HepG2 (cell line): ENCODE measurements around the gene MAP4K3. TPM values are rescaled to one million over a fixed set of nuclear protein-coding genes. Genes with fewer than 3 reads are reported as not detected.

ENCODE experiments used
- ATAC-seq: fragments of 200-7000 bp; cut with Tn5 transposase; 3 replicates; pipeline ENCODE4 v1.9.1; 2020; ENCODE audit warnings: mild to moderate bottlenecking, moderate library complexity
- BruUV-seq: library from RNA; stranded (reverse); fragments of 400-500 nt; replicated peaks from 2 replicates; lab custom pipeline; 2021; lab: Mats Ljungman, UMichigan
- CTCF ChIA-PET: fragments of 300-600 bp; formaldehyde crosslinking; extraction: SDS; loops from one replicate; lab custom pipeline; 2021; ENCODE audit warnings: low total read pairs, inconsistent platforms, low intra/inter-chr PET ratio; lab: Yijun Ruan, JAX
- POLR2A ChIA-PET: fragments of 350-600 bp; sonication (Branson Sonifier 250); formaldehyde crosslinking; loops from one replicate; lab custom pipeline; 2020; ENCODE audit warnings: antibody characterized with exemption, inconsistent platforms; lab: Yijun Ruan, JAX
- DNase-seq: peaks from one replicate; pipeline ENCODE4 v3.0.0-alpha.2; 2015; ENCODE audit warnings: low spot score
- FAIRE-seq: peaks from 3 replicates; lab custom pipeline; 2011; peaks lifted over from hg19 to GRCh38; lab: Jason Lieb, UNC
- H2AFZ ChIP-seq: one replicate; pipeline ENCODE4 v1.6.1; 2011; ENCODE audit warnings: low read length, inconsistent platforms
- H3K27ac ChIP-seq: fragments of 300-600 bp; 3 replicates; pipeline ENCODE4 v1.8.0; 2011; ENCODE audit warnings: mixed run types, mild to moderate bottlenecking, mixed read lengths, low read length, inconsistent platforms; ENCODE audit not compliant: insufficient read depth; ENCODE audit errors: extremely low read length
- H3K27me3 ChIP-seq, 2 experiments: fragments of 200-600 bp in 1 of 2; 2 replicates in 1 of 2; 3 replicates in 1 of 2; pipeline versions ENCODE4 v1.6.0 to v1.8.0; 2011; ENCODE audit warnings: low read length in 2 of 2, mild to moderate bottlenecking in 2 of 2, moderate library complexity in 2 of 2, inconsistent platforms in 1 of 2; ENCODE audit not compliant: insufficient read depth in 2 of 2, control insufficient read depth in 1 of 2
- H3K36me3 ChIP-seq, 2 experiments: fragments of 200-600 bp in 1 of 2; replicated peaks in 1 of 2; 2 replicates in 1 of 2; 3 replicates in 1 of 2; pipeline versions ENCODE4 v1.5.1 to v1.8.0; 2011; ENCODE audit warnings: low read length in 2 of 2, inconsistent platforms in 1 of 2; ENCODE audit not compliant: insufficient read depth in 2 of 2, control insufficient read depth in 1 of 2
- H3K4me1 ChIP-seq: 2 replicates; pipeline ENCODE4 v1.5.1; 2012; ENCODE audit warnings: low read length, inconsistent platforms; ENCODE audit not compliant: insufficient read depth
- H3K4me2 ChIP-seq: 2 replicates; pipeline ENCODE4 v1.6.0; 2011; ENCODE audit warnings: low read depth, low read length, inconsistent platforms
- H3K4me3 ChIP-seq, 3 experiments: fragments of 200-600 bp in 1 of 3; sonication (generic), shearing (Covaris generic) in 1 of 3; replicated peaks in 1 of 3; 2 replicates each; pipeline ENCODE4 v1.5.1; 2011 to 2016; ENCODE audit warnings: low read length in 3 of 3, inconsistent platforms in 2 of 3, low read depth in 2 of 3, mild to moderate bottlenecking in 2 of 3, control low read depth in 1 of 3, mixed read lengths in 1 of 3; ENCODE audit not compliant: insufficient read depth in 1 of 3
- H3K79me2 ChIP-seq: one replicate; pipeline ENCODE4 v1.6.1; 2011; ENCODE audit warnings: low read length, inconsistent platforms; ENCODE audit not compliant: insufficient read depth
- H3K9ac ChIP-seq: 2 replicates; pipeline ENCODE4 v1.6.0; 2011; ENCODE audit warnings: mild to moderate bottlenecking, low read depth, low read length, inconsistent platforms; ENCODE audit not compliant: insufficient read depth
- H3K9me3 ChIP-seq: 2 replicates; pipeline ENCODE4 v1.5.1; 2012; ENCODE audit warnings: mild to moderate bottlenecking, low read length
- H4K20me1 ChIP-seq: 2 replicates; pipeline ENCODE4 v1.6.0; 2011; ENCODE audit warnings: inconsistent platforms, mild to moderate bottlenecking, low read length, moderate library complexity; ENCODE audit not compliant: insufficient read depth
- CTCF ChIP-seq: sonication (generic); formaldehyde crosslinking; IDR thresholded peaks from 2 replicates; pipeline ENCODE4 v1.5.0; 2020; ENCODE audit warnings: mild to moderate bottlenecking, missing genetic modification reagents, moderate library complexity
- FOXA3 ChIP-seq: IDR thresholded peaks from 2 replicates; pipeline ENCODE4 v1.6.1; 2016; ENCODE audit warnings: missing genetic modification reagents, missing compliant biosample characterization
- MTF1 ChIP-seq: sonication (generic); formaldehyde crosslinking; IDR thresholded peaks from 2 replicates; pipeline ENCODE4 v1.5.0; 2020; ENCODE audit warnings: missing genetic modification reagents
- NCOA2 ChIP-seq: sonication (generic); formaldehyde crosslinking; IDR thresholded peaks from 2 replicates; pipeline ENCODE4 v1.8.0; 2022; ENCODE audit warnings: inconsistent platforms
- SKIL ChIP-seq: sonication (generic); formaldehyde crosslinking; IDR thresholded peaks from 2 replicates; pipeline ENCODE4 v1.8.0; 2022; ENCODE audit warnings: missing genetic modification reagents, mild to moderate bottlenecking, moderate library complexity, borderline replicate concordance
- ZBTB40 ChIP-seq, 2 experiments: fragments of 450-650 bp in 1 of 2; sonication (generic) in 1 of 2; formaldehyde crosslinking in 1 of 2; IDR thresholded peaks; 2 replicates each; pipeline versions ENCODE4 v1.6.1 to v1.8.0; 2016 to 2022; ENCODE audit warnings: antibody characterized with exemption in 1 of 2, mild to moderate bottlenecking in 1 of 2, missing genetic modification reagents in 1 of 2
- ZBTB44 ChIP-seq: sonication (generic); formaldehyde crosslinking; IDR thresholded peaks from 2 replicates; pipeline ENCODE4 v1.4.0; 2020; ENCODE audit warnings: missing genetic modification reagents
- ZNF121 ChIP-seq: sonication (generic); formaldehyde crosslinking; IDR thresholded peaks from 2 replicates; pipeline ENCODE4 v1.5.0; 2020; ENCODE audit warnings: mild to moderate bottlenecking, missing genetic modification reagents
- ZSCAN9 ChIP-seq: IDR thresholded peaks from 2 replicates; pipeline ENCODE4 v1.6.1; 2016; ENCODE audit warnings: borderline replicate concordance
- WGBS: methylation state at CpG from one replicate; pipeline ENCODE4 v1.1.6; 2017; ENCODE audit warnings: low lambda C conversion rate; 5-methylcytosine and 5-hydroxymethylcytosine counted together
- in situ Hi-C: cut with HindIII; loops from 2 replicates; pipeline ENCODE4 v1.10.0; 2017; ENCODE audit warnings: low pct_unique_long_range_greater_than_20kb; ENCODE audit not compliant: extremely low pct_ligation_motif_present
- intact Hi-C: fragments of 100-400 bp; cut with micrococcal nuclease; formaldehyde crosslinking; loops from one replicate; pipeline ENCODE4 v1.10.0; 2022; ENCODE audit not compliant: unreplicated experiment
- polyA plus RNA-seq, 8 experiments: library from polyadenylated mRNA; depleted of rRNA in 3 of 8; stranded (reverse) in 7 of 8; unstranded in 1 of 8; fragments of >200 nt; fragmentation: Illumina TruSeq in 4 of 8; extraction: Trizol in 4 of 8; gene quantifications; 2 replicates each; pipeline versions ENCODE4 v1.2.1 to v1.2.3, GENCODE V29; 2011 to 2016; ENCODE audit warnings: low read depth in 4 of 8, missing spikeins in 1 of 8, mixed read lengths in 1 of 8; ENCODE audit not compliant: insufficient read depth in 1 of 8
- total RNA-seq, 5 experiments: library from RNA; depleted of rRNA; stranded (reverse); fragments of >200 nt; fragmentation: Illumina TruSeq; extraction: Trizol; gene quantifications; 2 replicates each; pipeline ENCODE4 v1.2.3, GENCODE V29; 2016; ENCODE audit warnings: low read depth in 1 of 5

Gene MAP4K3
- total and polyA plus RNA-seq, 2 of the 13 experiments (the other 11 are each of a cell fraction or from before 2014, with no cell fraction given), result 45.9 to 53.2 TPM

- H3K4me1 ChIP-seq, result peaks cover 46% of the 10 kb centered on the region
- CTCF ChIA-PET, result no interaction called here
- H3K9ac ChIP-seq, result no peak overlapping the region
- no peak overlapping the region for H2AFZ ChIP-seq
- H4K20me1 ChIP-seq, result no peaks in the 10 kb centered on the region
- WGBS, result 26% methylated on average over 3 of the region's 3 CpGs
- H3K79me2 ChIP-seq, result no peaks in the 10 kb centered on the region
- no peaks in the 10 kb centered on the region for H3K9me3 ChIP-seq
- BruUV-seq, result no TSS peak
- peaks cover 0 to 2% of the 10 kb centered on the region in 2 experiments; a peak in 3 of 5 replicates for H3K36me3 ChIP-seq
- peak; percentile 76 for FAIRE-seq
- H3K27me3 ChIP-seq, result no peaks in the 10 kb centered on the region
- H3K4me3 ChIP-seq, result no peak overlapping the region
- in situ Hi-C loops (no loop called here), intact Hi-C loops (loop anchor here (1.0 to 2.0 kb wide), 2 partner anchors 10 to 57 kb away; no protein-coding TSS in a partner anchor)
- POLR2A ChIA-PET, result interaction anchor here (4.5 to 4.6 kb wide), 2 partner anchors 11 to 21 kb away, joined by 35 to 40 read pairs; partner anchors contain the start of gene MAP4K3
- H3K4me2 ChIP-seq, result 0 out of 2 replicates have a peak overlapping the region, but pooled peaks have one; percentile 19
- peak overlapping the region; percentile 45 for H3K27ac ChIP-seq
- DNase-seq, result peak; percentile 87
- peak; percentile 92 for ATAC-seq
- TF ChIP-seq FOXA3 (CRISPR knock-in tag), result peak; percentile 77
- TF ChIP-seq NCOA2 (CRISPR knock-in tag), result peak; percentile 42; the same call in 1 of the 2 replicates
- TF ChIP-seq MTF1 (CRISPR knock-in tag), result no peak
- TF ChIP-seq CTCF (CRISPR knock-in tag), result 0 out of 2 replicates have a peak, but pooled peaks have one; percentile 6
- TF ChIP-seq ZSCAN9 (CRISPR knock-in tag), result peak; percentile 61; the same call in 1 of the 2 replicates
- no peak for TF ChIP-seq ZBTB40 (IDR thresholded peaks at IDR 0.05)
- TF ChIP-seq ZBTB40 (CRISPR knock-in tag; IDR thresholded peaks at IDR 0.05), result peak; percentile 60; the same call in 1 of the 2 replicates
- TF ChIP-seq ZNF121 (CRISPR knock-in tag), result peak; percentile 93
- TF ChIP-seq ZBTB44 (CRISPR knock-in tag), result no peak
- peak; percentile 70; the same call in 1 of the 2 replicates for TF ChIP-seq SKIL (CRISPR knock-in tag)
These were observed 11.1 kb upstream of the MAP4K3 start for GRCh38 chr2:39448169-39448502.
